Uterus (tissue), 2 donors: Measurements from ENCODE around the gene EHD1.

Source experiments
- POLR2A ChIP-seq, 2 donors: fragments of 450-650 bp; IDR thresholded peaks; one replicate each; pipeline ENCODE4 v1.6.1; 2016; ENCODE audit warnings: antibody characterized with exemption in 2 of 2, mild to moderate bottlenecking in 1 of 2, moderate library complexity in 1 of 2
- TF ChIP-seq, protein P1 (sequence below), 4 experiments: fragments of 200-600 bp in 2 of 4; fragments of 450-650 bp in 2 of 4; sonication (generic) in 2 of 4; IDR thresholded peaks; one replicate each; pipeline ENCODE4 v1.5.1; 2016 to 2019; ENCODE audit warnings: antibody characterized with exemption in 4 of 4, mild to moderate bottlenecking in 2 of 4, moderate library complexity in 1 of 4

- TF ChIP-seq, protein P1, sequence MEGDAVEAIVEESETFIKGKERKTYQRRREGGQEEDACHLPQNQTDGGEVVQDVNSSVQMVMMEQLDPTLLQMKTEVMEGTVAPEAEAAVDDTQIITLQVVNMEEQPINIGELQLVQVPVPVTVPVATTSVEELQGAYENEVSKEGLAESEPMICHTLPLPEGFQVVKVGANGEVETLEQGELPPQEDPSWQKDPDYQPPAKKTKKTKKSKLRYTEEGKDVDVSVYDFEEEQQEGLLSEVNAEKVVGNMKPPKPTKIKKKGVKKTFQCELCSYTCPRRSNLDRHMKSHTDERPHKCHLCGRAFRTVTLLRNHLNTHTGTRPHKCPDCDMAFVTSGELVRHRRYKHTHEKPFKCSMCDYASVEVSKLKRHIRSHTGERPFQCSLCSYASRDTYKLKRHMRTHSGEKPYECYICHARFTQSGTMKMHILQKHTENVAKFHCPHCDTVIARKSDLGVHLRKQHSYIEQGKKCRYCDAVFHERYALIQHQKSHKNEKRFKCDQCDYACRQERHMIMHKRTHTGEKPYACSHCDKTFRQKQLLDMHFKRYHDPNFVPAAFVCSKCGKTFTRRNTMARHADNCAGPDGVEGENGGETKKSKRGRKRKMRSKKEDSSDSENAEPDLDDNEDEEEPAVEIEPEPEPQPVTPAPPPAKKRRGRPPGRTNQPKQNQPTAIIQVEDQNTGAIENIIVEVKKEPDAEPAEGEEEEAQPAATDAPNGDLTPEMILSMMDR (IDR thresholded peaks at IDR 0.05), result no peak
- no peak for TF ChIP-seq POLR2A (IDR thresholded peaks at IDR 0.05)
Measured at GRCh38 chr11:64883575-64883974, 5.2 kb upstream of the EHD1 start.
